ENCODE results near the gene PREP. TPM values are rescaled to one million over a fixed set of nuclear protein-coding genes. Genes with fewer than 3 reads are reported as not detected.
"Not testable (repeated sequence)": the region's sequence is repeated elsewhere in the genome, so short reads cannot be mapped to it uniquely, and the experiment has no call there.

PREP gene
- total RNA-seq, 1 experiment from 2014 or later, result 69.9 TPM

DNA sequence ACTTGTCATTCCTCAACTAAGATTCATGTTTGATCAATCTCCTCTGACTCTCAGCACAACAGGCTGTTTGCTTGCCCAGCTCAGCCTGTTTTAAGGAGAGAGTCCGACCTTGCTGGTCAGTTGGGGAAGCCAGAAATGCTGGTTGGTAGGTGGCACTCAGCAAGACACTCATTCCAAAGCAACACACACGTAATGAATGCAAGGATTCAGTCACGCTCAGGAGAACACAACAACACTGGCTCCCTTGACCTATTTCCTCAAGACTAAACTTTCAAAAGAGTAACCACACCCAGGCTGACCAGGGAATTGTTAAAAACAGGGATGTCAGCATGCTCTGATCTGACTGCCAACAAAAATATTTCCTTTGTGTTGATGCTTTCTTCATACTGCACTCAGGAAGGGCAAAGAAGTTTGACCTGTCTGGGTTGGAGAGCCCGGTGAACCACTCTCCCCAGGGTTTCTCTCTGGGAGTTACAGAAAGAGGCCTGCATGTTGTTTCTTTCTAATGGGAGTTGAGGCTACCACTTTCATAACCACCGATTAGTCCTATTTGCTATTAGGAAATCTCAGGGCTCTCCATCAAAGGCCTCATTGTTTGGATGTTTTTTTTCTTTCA is 25.6 kb upstream of the PREP start:
- CTCF ChIA-PET, result interaction anchor here (0.5 to 0.7 kb wide), 2 partner anchors 26 to 30 kb away, joined by 3 to 4 read pairs; partner anchors contain the start of gene PREP
- H3K4me1 Mint-ChIP-seq (ENCODE audit: low read depth, unreplicated experiment), result peaks cover 25% of the 10 kb centered on the region
- no peaks in the 10 kb centered on the region for H3K9me3 ChIP-seq
- H3K4me1 ChIP-seq, result peaks cover 27% of the 10 kb centered on the region
- no peaks in the 10 kb centered on the region for H3K36me3 ChIP-seq (ENCODE audit: control insufficient read depth, insufficient read depth, low read length)
- no peak overlapping the region for H3K4me3 Mint-ChIP-seq (ENCODE audit: unreplicated experiment)
- H3K27me3 ChIP-seq (replicated peaks; ENCODE audit: control insufficient read depth, insufficient read depth, low read length), result no peaks in the 10 kb centered on the region
- no peak overlapping the region for H3K4me3 ChIP-seq (ENCODE audit: low read depth, low read length)
- peak in 1 of 2 experiments; percentile 13 for DNase-seq
- no peaks in the 10 kb centered on the region for H3K36me3 Mint-ChIP-seq (ENCODE audit: insufficient read depth, unreplicated experiment)
- H3K27ac Mint-ChIP-seq (ENCODE audit: unreplicated experiment), result peak overlapping the region; percentile 66
- H3K27me3 Mint-ChIP-seq (ENCODE audit: insufficient read depth, unreplicated experiment), result no peaks in the 10 kb centered on the region
- TF ChIP-seq, protein P1, sequence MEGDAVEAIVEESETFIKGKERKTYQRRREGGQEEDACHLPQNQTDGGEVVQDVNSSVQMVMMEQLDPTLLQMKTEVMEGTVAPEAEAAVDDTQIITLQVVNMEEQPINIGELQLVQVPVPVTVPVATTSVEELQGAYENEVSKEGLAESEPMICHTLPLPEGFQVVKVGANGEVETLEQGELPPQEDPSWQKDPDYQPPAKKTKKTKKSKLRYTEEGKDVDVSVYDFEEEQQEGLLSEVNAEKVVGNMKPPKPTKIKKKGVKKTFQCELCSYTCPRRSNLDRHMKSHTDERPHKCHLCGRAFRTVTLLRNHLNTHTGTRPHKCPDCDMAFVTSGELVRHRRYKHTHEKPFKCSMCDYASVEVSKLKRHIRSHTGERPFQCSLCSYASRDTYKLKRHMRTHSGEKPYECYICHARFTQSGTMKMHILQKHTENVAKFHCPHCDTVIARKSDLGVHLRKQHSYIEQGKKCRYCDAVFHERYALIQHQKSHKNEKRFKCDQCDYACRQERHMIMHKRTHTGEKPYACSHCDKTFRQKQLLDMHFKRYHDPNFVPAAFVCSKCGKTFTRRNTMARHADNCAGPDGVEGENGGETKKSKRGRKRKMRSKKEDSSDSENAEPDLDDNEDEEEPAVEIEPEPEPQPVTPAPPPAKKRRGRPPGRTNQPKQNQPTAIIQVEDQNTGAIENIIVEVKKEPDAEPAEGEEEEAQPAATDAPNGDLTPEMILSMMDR (IDR thresholded peaks at IDR 0.05; ENCODE audit: insufficient read depth in 1 of 2, low read depth in 1 of 2, low read length in 1 of 2, severe bottlenecking in 1 of 2, unreplicated experiment in 1 of 2), result no peak
- BruUV-seq (replicated peaks), result no TSS peak
- intact Hi-C loops (cut with micrococcal nuclease; ENCODE audit: unreplicated experiment), result no loop called here
- POLR2A ChIA-PET, result no interaction called here
- peaks cover 12% of the 10 kb centered on the region for H3K9me3 Mint-ChIP-seq (ENCODE audit: unreplicated experiment)

DNA sequence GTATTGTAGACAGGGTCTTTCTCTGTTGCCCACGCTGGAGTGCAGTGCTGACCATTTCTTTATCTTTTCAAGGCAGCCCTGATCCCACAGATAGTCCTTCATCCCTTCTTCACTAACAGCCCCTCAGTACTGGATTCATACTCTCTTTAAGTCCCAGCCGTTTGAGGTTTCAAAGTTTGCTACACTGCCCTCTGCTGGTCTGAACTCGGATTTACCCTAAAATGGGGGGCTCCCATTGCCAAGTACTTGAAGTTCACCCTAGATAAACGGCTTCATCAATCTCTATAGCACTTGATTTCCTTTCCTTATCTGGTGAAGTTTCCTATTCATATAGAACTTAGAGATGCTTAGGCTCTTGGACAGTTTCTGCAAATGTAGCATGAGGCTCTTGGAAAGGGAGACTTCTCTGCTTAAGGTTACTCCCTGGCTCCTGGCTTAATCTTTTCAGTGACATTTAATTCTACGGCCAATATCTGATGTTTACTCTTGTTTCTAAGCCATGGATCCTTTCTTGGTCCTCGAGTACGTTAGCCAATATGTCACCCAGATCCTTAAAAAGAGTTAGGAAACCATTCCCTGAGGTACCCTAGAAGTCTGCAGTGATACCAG is 21.4 kb upstream of the PREP start:
- H3K36me3 ChIP-seq (ENCODE audit: control insufficient read depth, insufficient read depth, low read length), result no peaks in the 10 kb centered on the region
- CTCF ChIA-PET, result no interaction called here
- no peaks in the 10 kb centered on the region for H3K27me3 Mint-ChIP-seq (ENCODE audit: insufficient read depth, unreplicated experiment)
- intact Hi-C loops (cut with micrococcal nuclease; ENCODE audit: unreplicated experiment), result loop anchor here (1.0 kb wide), 1 partner anchor 337 kb away; no protein-coding TSS in a partner anchor
- H3K4me1 Mint-ChIP-seq (ENCODE audit: low read depth, unreplicated experiment), result peaks cover 14% of the 10 kb centered on the region
- no peaks in the 10 kb centered on the region for H3K9me3 ChIP-seq
- TF ChIP-seq, protein P1 (IDR thresholded peaks at IDR 0.05; ENCODE audit: insufficient read depth in 1 of 2, low read depth in 1 of 2, low read length in 1 of 2, severe bottlenecking in 1 of 2, unreplicated experiment in 1 of 2), result peak; percentile 68 to 69
- H3K36me3 Mint-ChIP-seq (ENCODE audit: insufficient read depth, unreplicated experiment), result no peaks in the 10 kb centered on the region
- H3K4me3 Mint-ChIP-seq (ENCODE audit: unreplicated experiment), result no peak overlapping the region
- H3K27me3 ChIP-seq (replicated peaks; ENCODE audit: control insufficient read depth, insufficient read depth, low read length), result no peaks in the 10 kb centered on the region
- peaks cover 13% of the 10 kb centered on the region for H3K4me1 ChIP-seq
- H3K9me3 Mint-ChIP-seq (ENCODE audit: unreplicated experiment), result peaks cover 12% of the 10 kb centered on the region
- H3K27ac Mint-ChIP-seq (ENCODE audit: unreplicated experiment), result no peak overlapping the region
- no TSS peak for BruUV-seq (replicated peaks)
- POLR2A ChIA-PET, result no interaction called here
- no peak overlapping the region for H3K4me3 ChIP-seq (ENCODE audit: low read depth, low read length)
- DNase-seq, result peak in 1 of 2 experiments; percentile 62

DNA sequence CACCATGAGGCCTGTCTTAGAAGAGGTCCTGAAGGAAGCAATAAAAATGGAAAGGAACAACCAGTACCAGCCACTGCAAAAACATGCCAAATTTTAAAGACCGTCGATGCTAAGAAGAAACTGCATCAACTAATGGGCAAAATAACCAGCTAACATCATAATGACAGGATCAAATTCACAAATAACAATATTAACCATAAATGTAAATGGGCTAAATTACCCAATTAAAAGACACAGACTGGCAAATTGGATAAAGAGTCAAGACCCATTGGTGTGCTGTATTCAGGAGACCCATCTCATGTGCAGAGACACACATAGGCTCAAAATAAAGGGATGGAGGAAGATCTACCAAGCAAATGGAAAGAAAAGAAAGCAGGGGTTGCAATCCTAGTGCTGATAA is 14.1 kb upstream of the PREP start:
- H3K4me3 Mint-ChIP-seq (ENCODE audit: unreplicated experiment); DNase-seq; H3K4me3 ChIP-seq (ENCODE audit: low read depth, low read length); H3K27me3 Mint-ChIP-seq (ENCODE audit: insufficient read depth, unreplicated experiment); POLR2A ChIA-PET; H3K4me1 ChIP-seq; H3K27ac Mint-ChIP-seq (ENCODE audit: unreplicated experiment); H3K4me1 Mint-ChIP-seq (ENCODE audit: low read depth, unreplicated experiment); H3K27me3 ChIP-seq (replicated peaks; ENCODE audit: control insufficient read depth, insufficient read depth, low read length); H3K36me3 ChIP-seq (ENCODE audit: control insufficient read depth, insufficient read depth, low read length); BruUV-seq (replicated peaks); intact Hi-C loops (cut with micrococcal nuclease; ENCODE audit: unreplicated experiment); H3K9me3 ChIP-seq; H3K36me3 Mint-ChIP-seq (ENCODE audit: insufficient read depth, unreplicated experiment): not testable (repeated sequence)
- H3K9me3 Mint-ChIP-seq (ENCODE audit: unreplicated experiment), result peaks cover 46% of the 10 kb centered on the region
- CTCF ChIA-PET, result interaction anchor here (0.6 kb wide), 1 partner anchor 45 kb away, joined by 3 read pairs; no protein-coding TSS in a partner anchor
